ENCODE results near the gene TBC1D10B. TPM values are rescaled to one million over a fixed set of nuclear protein-coding genes. Genes with fewer than 3 reads are reported as not detected.

Gene TBC1D10B
- total RNA-seq, 2 donors from 2014 or later: 40.3 to 59.4 TPM

GRCh38 chr16:30377050-30377811, 6.9 kb upstream of the TBC1D10B start:
- DNase-seq (ENCODE audit: low spot score): no peak
- Histone ChIP-seq H3K4me1 (replicated peaks) (peaks cover 3% of the 10 kb centered on the region), H3K27me3 (replicated peaks; ENCODE audit: insufficient read depth) (no peaks in the 10 kb centered on the region), H3K36me3 (no peaks in the 10 kb centered on the region), H3K27ac (peak overlapping the region; percentile 98 to 100), H3K4me3 (peak overlapping the region; percentile 56 to 62), H3K9me3 (no peaks in the 10 kb centered on the region)
- 30% methylated on average over 28 of the region's 29 CpGs for WGBS
- TF ChIP-seq POLR2A (IDR thresholded peaks at IDR 0.05): no peak
- no peak for TF ChIP-seq CTCF (IDR thresholded peaks at IDR 0.05)
- TF ChIP-seq POLR2AphosphoS5 (IDR thresholded peaks at IDR 0.05): no peak
- intact Hi-C loops (cut with DNase I): loop anchor here (10.0 kb wide), 1 partner anchor 282 kb away; the partner anchor contains the start of genes TBX6 and YPEL3

GRCh38 chr16:30376461-30376902, 6.2 kb upstream of the TBC1D10B start:
- DNase-seq (ENCODE audit: low spot score): no peak
- intact Hi-C loops (cut with DNase I): loop anchor here (10.0 kb wide), 1 partner anchor 282 kb away; the partner anchor contains the start of genes TBX6 and YPEL3
- TF ChIP-seq CTCF (IDR thresholded peaks at IDR 0.05) (no peak), POLR2AphosphoS5 (IDR thresholded peaks at IDR 0.05) (no peak), POLR2A (IDR thresholded peaks at IDR 0.05) (no peak)
- H3K4me3 ChIP-seq: no peak overlapping the region
- H3K27me3 ChIP-seq (replicated peaks; ENCODE audit: insufficient read depth): no peaks in the 10 kb centered on the region
- H3K9me3 ChIP-seq: no peaks in the 10 kb centered on the region
- peak overlapping the region in 1 of 2 donors; percentile 98 for H3K27ac ChIP-seq
- H3K4me1 ChIP-seq (replicated peaks): peaks cover 3% of the 10 kb centered on the region
- 95% methylated on average over 8 of the region's 8 CpGs for WGBS
- H3K36me3 ChIP-seq: no peaks in the 10 kb centered on the region

- TF ChIP-seq POLR2AphosphoS5 (IDR thresholded peaks at IDR 0.05): no peak
- no peak for TF ChIP-seq CTCF (IDR thresholded peaks at IDR 0.05)
- no peak for TF ChIP-seq POLR2A (IDR thresholded peaks at IDR 0.05)
- WGBS: 90% methylated on average over 8 of the region's 8 CpGs
- no peak overlapping the region for H3K27ac ChIP-seq
Measured at GRCh38 chr16:30375864-30376263, 5.6 kb upstream of the TBC1D10B start.

GRCh38 chr16:30374538-30374937, 4.2 kb upstream of the TBC1D10B start, which contains the start of gene MYL11:
Gene MYL11 (plus strand): TSS chr16:30374802. CDS start chr16:30374858, 56 bp downstream.
- WGBS: 97% methylated on average over 6 of the region's 6 CpGs

More at GRCh38 chr16:30375864-30376263, 5.6 kb upstream of the TBC1D10B start:
- Histone ChIP-seq H3K36me3 (no peaks in the 10 kb centered on the region), H3K4me3 (no peak overlapping the region), H3K4me1 (replicated peaks) (peaks cover 7% of the 10 kb centered on the region), H3K9me3 (no peaks in the 10 kb centered on the region), H3K27me3 (replicated peaks; ENCODE audit: insufficient read depth) (no peaks in the 10 kb centered on the region)
- intact Hi-C loops (cut with DNase I): loop anchor here (10.0 kb wide), 1 partner anchor 281 kb away; the partner anchor contains the start of genes TBX6 and YPEL3
- DNase-seq (ENCODE audit: low spot score): no peak

More at GRCh38 chr16:30374538-30374937, 4.2 kb upstream of the TBC1D10B start, which contains the start of gene MYL11:
- no peak for DNase-seq (ENCODE audit: low spot score)
- no peak within 1 kb of the TSS for H3K27ac ChIP-seq
- H3K27me3 ChIP-seq (replicated peaks; ENCODE audit: insufficient read depth): no peaks in the 10 kb centered on the region
- TF ChIP-seq CTCF (IDR thresholded peaks at IDR 0.05) (no peak), POLR2AphosphoS5 (IDR thresholded peaks at IDR 0.05) (no peak), POLR2A (IDR thresholded peaks at IDR 0.05) (no peak)
- intact Hi-C loops (cut with DNase I): loop anchor here (10.0 kb wide), 1 partner anchor 280 kb away; the partner anchor contains the start of genes TBX6 and YPEL3
- peaks cover 7% of the 10 kb centered on the region for H3K4me1 ChIP-seq (replicated peaks)
- H3K9me3 ChIP-seq: no peaks in the 10 kb centered on the region
- no peak within 1 kb of the TSS for H3K4me3 ChIP-seq
- H3K36me3 ChIP-seq: no peaks in the 10 kb centered on the region

All from prostate gland (tissue), 2 donors.